Glomerular endothelial cell (primary cell): ENCODE data around the gene SOAT2. TPM values are rescaled to one million over a fixed set of nuclear protein-coding genes. Genes with fewer than 3 reads are reported as not detected.
"Not testable (repeated sequence)": the region's sequence is repeated elsewhere in the genome, so short reads cannot be mapped to it uniquely, and the experiment has no call there.

ENCODE experiments used
- DNase-seq: peaks from one replicate; pipeline ENCODE4 v3.0.0-alpha.2; 2011; ENCODE audit warnings: low read depth, low spot score; ENCODE audit errors: extremely low read depth
- total RNA-seq: library from RNA; depleted of rRNA; stranded (reverse); fragments of >200 nt; gene quantifications from 2 replicates; pipeline ENCODE4 v1.2.3, GENCODE V29; 2015

Gene SOAT2
- total RNA-seq, 1 donor from 2014 or later: not detected

DNA sequence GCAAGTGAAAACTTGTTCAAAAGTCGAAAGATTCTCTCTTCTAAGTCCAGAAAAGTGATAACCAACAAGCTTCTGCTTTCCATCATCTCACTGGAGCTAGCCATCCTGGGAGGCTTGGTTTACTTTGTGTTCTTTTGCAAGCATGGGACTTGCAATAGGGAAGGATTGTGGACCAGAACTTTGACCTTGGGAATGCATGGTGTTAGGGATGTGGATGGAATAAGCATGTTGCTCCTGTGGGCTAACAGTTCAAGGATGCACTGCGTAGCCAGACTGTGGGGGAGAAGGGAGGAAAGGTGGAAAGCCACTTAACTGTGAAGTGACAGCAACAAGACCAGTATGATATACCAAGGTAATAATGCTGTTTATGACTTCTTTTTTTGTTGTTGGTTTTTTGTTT lies 28.6 kb downstream of the SOAT2 start:
- DNase-seq: no peak

GRCh38 chr12:53133722-53134121 lies 30.4 kb downstream of the SOAT2 start:
- DNase-seq: no peak

GRCh38 chr12:53143355-53143754 lies 40.1 kb downstream of the SOAT2 start:
- no peak for DNase-seq

- no peak for DNase-seq
These were observed 42.3 kb downstream of the SOAT2 start for GRCh38 chr12:53145383-53146260.

GRCh38 chr12:53147181-53147580 lies 43.9 kb downstream of the SOAT2 start:
- no peak for DNase-seq

- no peak for DNase-seq
These were observed 44.4 kb downstream of the SOAT2 start for GRCh38 chr12:53147653-53148052.

GRCh38 chr12:53151039-53151438 lies 47.8 kb downstream of the SOAT2 start:
- no peak for DNase-seq

DNA sequence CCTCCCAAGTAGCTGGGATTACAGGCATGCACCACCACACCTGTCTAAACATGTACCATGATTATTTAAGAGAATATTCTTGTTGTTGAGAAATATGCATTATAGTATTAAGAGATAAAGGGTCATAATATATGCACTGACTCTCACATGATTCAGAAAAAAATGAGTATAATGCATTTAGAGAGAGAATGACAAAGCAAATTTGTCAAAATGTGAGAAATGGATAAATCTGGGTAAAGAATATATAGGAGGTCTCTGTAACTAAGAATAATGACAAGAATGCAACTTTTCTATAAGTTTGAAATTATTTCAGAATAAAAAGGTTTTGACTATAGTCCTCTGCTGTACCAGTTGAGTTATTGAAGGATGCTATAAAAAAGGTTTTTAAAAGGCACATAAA lies 49.1 kb downstream of the SOAT2 start:
- DNase-seq: no peak

DNA sequence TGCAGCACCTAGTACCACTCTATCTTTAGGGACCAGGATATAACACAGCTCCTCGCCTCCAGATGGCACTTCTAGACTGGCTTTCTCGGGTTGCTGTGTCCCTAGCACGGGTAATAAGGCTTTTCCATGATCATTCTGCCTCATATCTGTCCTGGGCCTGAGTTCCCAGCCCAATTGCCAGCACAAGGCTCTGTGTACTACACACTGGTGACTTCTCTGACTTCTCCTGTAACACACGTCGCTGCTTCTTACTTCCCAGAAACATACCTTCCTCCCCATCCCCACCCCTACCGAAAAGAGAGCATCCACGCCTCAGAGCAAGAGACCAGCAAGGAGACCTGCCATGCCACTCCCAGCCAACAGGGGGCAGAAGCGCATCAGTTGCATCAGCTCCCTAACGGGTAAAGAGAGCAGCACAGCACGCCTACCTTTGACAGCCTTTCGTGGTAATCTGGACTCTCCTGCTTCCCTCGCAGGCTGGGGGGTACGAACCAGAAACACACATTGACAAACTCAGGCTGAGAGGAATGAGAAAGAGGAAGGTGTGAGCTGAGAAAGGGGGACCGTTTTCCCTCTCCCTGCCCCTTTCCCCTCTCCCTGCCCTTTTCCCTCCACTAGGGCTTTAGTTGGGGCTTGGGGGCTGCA lies 56.0 kb downstream of the SOAT2 start:
- DNase-seq: no peak

- DNase-seq: no peak
These were observed 56.7 kb downstream of the SOAT2 start for GRCh38 chr12:53160000-53160399.

- no peak for DNase-seq
These were observed 57.4 kb downstream of the SOAT2 start for GRCh38 chr12:53160673-53161072.

GRCh38 chr12:53161119-53161911 lies 58.0 kb downstream of the SOAT2 start:
- no peak for DNase-seq

- not testable (repeated sequence) for DNase-seq
These were observed 59.7 kb downstream of the SOAT2 start for GRCh38 chr12:53163008-53163407.

DNA sequence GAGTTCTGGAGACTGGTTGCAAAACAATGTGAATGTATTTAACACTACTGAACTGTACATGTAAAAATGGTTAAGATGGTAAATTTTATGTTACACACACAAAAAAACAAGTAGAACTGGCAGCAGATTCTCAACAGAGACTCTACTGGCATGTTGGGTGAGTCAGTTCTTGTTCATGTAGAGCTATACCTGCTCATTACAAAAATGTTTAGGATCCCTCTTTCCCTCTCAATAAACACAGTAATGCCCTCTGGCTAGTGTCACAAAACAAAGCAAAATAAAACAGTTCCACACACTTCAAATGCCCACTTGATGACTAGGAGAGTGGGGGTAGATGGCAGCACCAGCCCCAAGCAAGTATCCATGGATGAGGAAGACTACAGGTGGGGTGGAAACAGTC lies 63.6 kb downstream of the SOAT2 start:
- no peak for DNase-seq

DNA sequence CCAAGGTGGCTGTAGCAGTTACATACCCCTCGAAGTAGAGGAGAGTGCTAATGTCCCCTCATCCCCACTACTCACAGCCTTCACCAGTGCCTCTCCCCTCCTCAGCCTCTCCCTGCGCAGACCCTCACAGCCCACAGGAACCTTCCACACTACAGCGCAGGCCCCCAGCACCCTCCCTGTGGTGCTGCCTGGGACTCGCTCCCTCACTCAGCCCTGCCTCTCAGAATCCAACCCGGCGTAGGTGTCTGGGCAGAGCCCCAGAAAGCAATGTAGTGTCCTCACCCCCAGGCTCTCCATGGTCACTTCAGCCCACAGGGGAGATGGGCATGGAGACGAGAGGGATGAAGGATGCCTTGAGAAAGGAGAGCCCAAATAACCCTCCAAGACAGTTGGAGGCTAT lies 66.4 kb downstream of the SOAT2 start:
- no peak for DNase-seq

DNA sequence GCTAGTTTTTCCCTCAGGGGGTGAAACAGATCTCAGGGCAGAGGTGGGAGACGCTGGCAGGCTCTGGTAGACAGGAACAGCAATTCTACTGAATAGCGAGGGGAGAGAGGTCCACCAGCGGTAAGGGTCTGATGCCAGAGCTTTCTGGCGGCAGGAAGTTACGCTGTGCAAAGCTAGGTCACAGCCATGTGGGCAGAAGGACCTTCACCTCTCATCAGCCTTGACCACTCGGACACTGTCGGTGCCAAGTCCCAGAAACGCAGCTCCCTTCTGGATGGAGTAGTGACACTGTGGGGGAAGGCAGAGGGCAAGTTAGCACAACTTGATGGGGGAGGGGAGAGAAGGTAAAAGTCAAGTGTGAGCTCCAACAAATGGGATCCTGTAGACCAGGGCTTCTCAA lies 66.9 kb downstream of the SOAT2 start:
- DNase-seq: no peak

DNA sequence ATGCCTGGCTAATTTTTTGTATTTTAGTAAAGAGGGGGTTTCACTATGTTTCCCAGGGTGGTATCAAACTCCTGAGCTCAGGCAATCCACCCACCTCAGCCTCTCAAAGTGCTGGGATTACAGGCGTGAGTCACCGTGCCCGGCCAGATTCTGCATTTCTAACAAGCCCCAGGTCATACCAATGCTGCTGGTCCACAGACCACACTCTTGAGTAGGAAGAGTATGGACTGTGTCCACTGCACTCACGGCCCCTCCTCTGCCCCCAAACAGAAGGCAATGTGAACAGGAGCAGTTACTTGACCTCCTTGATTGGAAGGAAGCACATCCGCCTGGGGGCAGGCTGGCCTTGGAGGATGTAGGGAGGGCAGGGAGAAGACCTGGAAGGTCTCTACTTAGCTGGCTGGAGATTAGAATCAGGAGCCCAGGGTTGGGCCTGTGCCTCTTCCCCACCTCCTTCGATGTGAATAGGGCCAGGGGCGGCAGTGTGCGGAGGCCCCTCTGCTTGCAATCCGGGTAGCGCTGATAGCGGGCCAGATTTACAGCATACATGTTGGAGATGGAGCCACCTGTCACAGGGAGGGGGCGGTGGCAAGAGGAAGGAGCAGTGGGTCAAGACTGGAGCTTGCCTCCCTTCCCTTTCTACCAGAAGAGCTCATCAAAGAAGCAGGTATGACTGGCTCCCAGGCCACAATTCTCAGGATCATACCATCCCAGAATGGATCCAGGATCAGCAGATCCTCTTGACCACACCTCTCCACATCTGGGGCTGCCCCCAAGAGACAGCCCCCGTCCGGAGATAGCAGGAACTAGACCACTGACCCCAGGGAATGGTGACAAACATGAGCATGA lies 67.8 kb downstream of the SOAT2 start:
- DNase-seq: no peak

GRCh38 chr12:53171725-53172329 lies 68.5 kb downstream of the SOAT2 start:
- DNase-seq: no peak

GRCh38 chr12:53172352-53172751 lies 69.1 kb downstream of the SOAT2 start:
- DNase-seq: no peak

GRCh38 chr12:53173085-53173715 lies 69.9 kb downstream of the SOAT2 start:
- DNase-seq: no peak
